ENCODE measurements around the gene MICAL3. TPM values are rescaled to one million over a fixed set of nuclear protein-coding genes. Genes with fewer than 3 reads are reported as not detected.

MICAL3 gene
- total and polyA plus RNA-seq, 9 of the 15 experiments (the other 6 are each of a cell fraction or from before 2014, with no cell fraction given): 0.53 to 32.1 (median 12.3) TPM

DNA sequence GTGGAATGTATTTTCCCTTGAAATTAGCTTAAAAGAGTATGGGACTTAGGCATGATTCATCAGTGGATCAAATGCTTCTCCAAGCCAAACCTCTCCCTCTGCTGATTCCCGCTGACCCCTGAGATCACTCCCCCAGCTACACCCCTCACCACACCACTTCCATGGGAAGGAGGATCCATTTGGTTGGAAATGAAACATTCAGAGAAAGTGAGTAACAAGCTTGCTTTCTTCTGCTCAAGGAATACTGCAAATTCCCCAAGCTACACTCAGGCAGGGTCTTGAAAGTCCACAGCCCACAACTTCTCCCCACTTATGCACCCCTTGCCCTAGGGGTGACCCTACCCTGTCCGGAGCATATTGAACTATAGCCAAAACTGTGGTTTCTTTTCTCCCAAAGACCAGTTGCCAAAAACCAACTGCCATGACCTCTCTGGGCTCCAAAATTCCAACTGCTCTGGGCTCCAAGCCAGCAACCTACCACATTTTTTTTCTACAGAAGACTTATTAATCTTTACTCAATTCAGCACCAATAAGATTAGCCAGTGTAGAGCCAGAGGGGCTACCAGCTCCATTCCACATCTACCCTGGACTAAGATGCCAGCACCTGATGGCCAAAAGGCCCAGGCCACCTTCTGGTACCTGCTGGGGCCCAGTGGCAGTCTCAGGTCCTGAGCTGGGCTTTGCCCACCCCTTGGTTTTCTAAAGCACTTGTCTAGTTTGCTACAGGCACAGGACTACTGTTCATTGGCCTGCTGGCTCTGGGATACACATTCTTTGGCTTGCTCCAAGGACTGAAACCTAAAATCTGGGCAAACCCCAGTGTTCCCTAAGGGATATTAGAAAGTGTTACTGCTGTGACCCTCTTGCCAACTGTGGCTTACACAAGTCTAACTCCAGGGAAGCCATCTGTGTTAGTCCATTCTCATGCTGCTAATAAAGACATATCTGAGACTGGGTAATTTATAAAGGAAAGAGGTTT is 101.1 kb downstream of the MICAL3 start:
- Histone ChIP-seq H3K9me1 (ENCODE audit: control insufficient read depth, insufficient read depth, low read length) (peaks cover 3% of the 10 kb centered on the region), H3K4me2 (ENCODE audit: insufficient read depth, low read length) (no peak overlapping the region), H3K36me3 (ENCODE audit: control insufficient read depth, insufficient read depth, low read length) (no peaks in the 10 kb centered on the region), H3K9ac (ENCODE audit: insufficient read depth in 1 of 2, low read depth in 2 of 2, low read length in 2 of 2) (no peak overlapping the region), H4K20me1 (replicated peaks; ENCODE audit: control insufficient read depth, insufficient read depth, low read length) (peaks cover 52% of the 10 kb centered on the region), H3K79me2 (ENCODE audit: control insufficient read depth, insufficient read depth, low read length) (peaks cover 52% of the 10 kb centered on the region), H3K4me1 (replicated peaks in 1 of 2; ENCODE audit: control insufficient read depth in 2 of 2, insufficient read depth in 2 of 2, low read length in 2 of 2) (peaks cover 35 to 39% of the 10 kb centered on the region in 2 experiments), H3K9me3 (replicated peaks; ENCODE audit: control insufficient read depth, insufficient read depth, low read depth, low read length) (no peaks in the 10 kb centered on the region), H3K27ac (ENCODE audit: extremely low read depth, low read depth, low read length) (no peak overlapping the region), H3K4me3 (no peak overlapping the region), H2AFZ (ENCODE audit: low read depth, low read length) (no peak overlapping the region), H3K27me3 (ENCODE audit: control insufficient read depth in 2 of 2, insufficient read depth in 2 of 2, low read length in 2 of 2) (no peaks in the 10 kb centered on the region)
- no peak for ATAC-seq
- 15% methylated on average over 2 of the region's 2 CpGs for WGBS (ENCODE audit: insufficient coverage, low coverage, missing lambda C conversion rate)
- TF ChIP-seq NFIC (IDR thresholded peaks at IDR 0.05): 0 out of 2 replicates have a peak, but pooled peaks have one; percentile 23
- TF ChIP-seq TFAM (CRISPR knock-in tag; conservative IDR thresholded peaks at IDR 0.05): no peak
- ChIA-PET CTCF (ENCODE audit: low intra/inter-chr PET ratio) (no interaction called here), POLR2A (interaction anchor here (0.9 to 1.9 kb wide), 3 partner anchors 9 to 16 kb away, joined by 3 to 9 read pairs (median 5); no protein-coding TSS in a partner anchor)
- no TSS peak for BruUV-seq (replicated peaks)
- no peak for DNase-seq (ENCODE audit: extremely low read depth in 1 of 4, low spot score in 3 of 4)
- intact Hi-C loops (cut with micrococcal nuclease) (no loop called here), in situ Hi-C loops (cut with MboI) (no loop called here)
- FAIRE-seq: no peak

Measured in K562 (cell line).